A673 (cell line): ENCODE measurements around the gene PTF1A.

Experiments
- EZH2 ChIP-seq: fragments of 200-600 bp; sonication (generic); IDR thresholded peaks from 2 replicates; pipeline ENCODE4 v1.6.1; 2017; ENCODE audit warnings: borderline replicate concordance, low read depth, mild to moderate bottlenecking, mixed read lengths, antibody characterized with exemption, low read length; ENCODE audit not compliant: poor library complexity, severe bottlenecking
- TF ChIP-seq, protein P1 (sequence below): fragments of 300-800, 200-600 bp; sonication (generic); conservative IDR thresholded peaks from 2 replicates; pipeline ENCODE4 v1.5.1; 2017; ENCODE audit warnings: low read depth, mild to moderate bottlenecking, antibody characterized with exemption, low read length, moderate library complexity, mixed read lengths

- TF ChIP-seq, protein P1, sequence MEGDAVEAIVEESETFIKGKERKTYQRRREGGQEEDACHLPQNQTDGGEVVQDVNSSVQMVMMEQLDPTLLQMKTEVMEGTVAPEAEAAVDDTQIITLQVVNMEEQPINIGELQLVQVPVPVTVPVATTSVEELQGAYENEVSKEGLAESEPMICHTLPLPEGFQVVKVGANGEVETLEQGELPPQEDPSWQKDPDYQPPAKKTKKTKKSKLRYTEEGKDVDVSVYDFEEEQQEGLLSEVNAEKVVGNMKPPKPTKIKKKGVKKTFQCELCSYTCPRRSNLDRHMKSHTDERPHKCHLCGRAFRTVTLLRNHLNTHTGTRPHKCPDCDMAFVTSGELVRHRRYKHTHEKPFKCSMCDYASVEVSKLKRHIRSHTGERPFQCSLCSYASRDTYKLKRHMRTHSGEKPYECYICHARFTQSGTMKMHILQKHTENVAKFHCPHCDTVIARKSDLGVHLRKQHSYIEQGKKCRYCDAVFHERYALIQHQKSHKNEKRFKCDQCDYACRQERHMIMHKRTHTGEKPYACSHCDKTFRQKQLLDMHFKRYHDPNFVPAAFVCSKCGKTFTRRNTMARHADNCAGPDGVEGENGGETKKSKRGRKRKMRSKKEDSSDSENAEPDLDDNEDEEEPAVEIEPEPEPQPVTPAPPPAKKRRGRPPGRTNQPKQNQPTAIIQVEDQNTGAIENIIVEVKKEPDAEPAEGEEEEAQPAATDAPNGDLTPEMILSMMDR: no peak
- no peak for TF ChIP-seq EZH2
These were observed 5.0 kb upstream of the PTF1A start for GRCh38 chr10:23187155-23187554.
